Endometrial microvascular endothelial cells (primary cell): Measurements from ENCODE around the gene STOML2. TPM values are rescaled to one million over a fixed set of nuclear protein-coding genes. Genes with fewer than 3 reads are reported as not detected.

Source experiments
- in situ Hi-C: cut with HindIII; loops from 2 replicates; pipeline ENCODE4 v1.10.0; 2017; ENCODE audit warnings: low sequenced_read_pairs, low pct_unique_long_range_greater_than_20kb; ENCODE audit errors: inconsistent ontology term
- total RNA-seq: library from RNA; depleted of rRNA; stranded (reverse); fragments of >200 nt; gene quantifications from one replicate; pipeline ENCODE4 v1.2.3, GENCODE V29; 2015; ENCODE audit errors: inconsistent ontology term

The STOML2 gene
- total RNA-seq, 1 donor from 2014 or later = 223 TPM

- in situ Hi-C loops = no loop called here
These were observed 51.6 kb downstream of the STOML2 start for GRCh38 chr9:35051069-35051967.

Other genes with a start within 250 kb of the STOML2 start
- gene PHF24, start 144.8 kb downstream of the STOML2 start, total RNA-seq = not detected
- gene DNAJB5, start 113.4 kb downstream of the STOML2 start, total RNA-seq = 8.8 TPM
- 424 TPM for gene VCP, start 30.5 kb downstream of the STOML2 start, total RNA-seq
- 22.2 TPM for gene FANCG, start 23.2 kb downstream of the STOML2 start, total RNA-seq
- gene PIGO, start 6.5 kb downstream of the STOML2 start, total RNA-seq = 18.3 TPM
- gene ATOSB, start 12.7 kb upstream of the STOML2 start, total RNA-seq = 34.6 TPM
- 38.5 TPM for gene UNC13B, start 58.9 kb upstream of the STOML2 start, total RNA-seq